Measurements from ENCODE around the gene FBXL20.

FBXL20 gene

DNA sequence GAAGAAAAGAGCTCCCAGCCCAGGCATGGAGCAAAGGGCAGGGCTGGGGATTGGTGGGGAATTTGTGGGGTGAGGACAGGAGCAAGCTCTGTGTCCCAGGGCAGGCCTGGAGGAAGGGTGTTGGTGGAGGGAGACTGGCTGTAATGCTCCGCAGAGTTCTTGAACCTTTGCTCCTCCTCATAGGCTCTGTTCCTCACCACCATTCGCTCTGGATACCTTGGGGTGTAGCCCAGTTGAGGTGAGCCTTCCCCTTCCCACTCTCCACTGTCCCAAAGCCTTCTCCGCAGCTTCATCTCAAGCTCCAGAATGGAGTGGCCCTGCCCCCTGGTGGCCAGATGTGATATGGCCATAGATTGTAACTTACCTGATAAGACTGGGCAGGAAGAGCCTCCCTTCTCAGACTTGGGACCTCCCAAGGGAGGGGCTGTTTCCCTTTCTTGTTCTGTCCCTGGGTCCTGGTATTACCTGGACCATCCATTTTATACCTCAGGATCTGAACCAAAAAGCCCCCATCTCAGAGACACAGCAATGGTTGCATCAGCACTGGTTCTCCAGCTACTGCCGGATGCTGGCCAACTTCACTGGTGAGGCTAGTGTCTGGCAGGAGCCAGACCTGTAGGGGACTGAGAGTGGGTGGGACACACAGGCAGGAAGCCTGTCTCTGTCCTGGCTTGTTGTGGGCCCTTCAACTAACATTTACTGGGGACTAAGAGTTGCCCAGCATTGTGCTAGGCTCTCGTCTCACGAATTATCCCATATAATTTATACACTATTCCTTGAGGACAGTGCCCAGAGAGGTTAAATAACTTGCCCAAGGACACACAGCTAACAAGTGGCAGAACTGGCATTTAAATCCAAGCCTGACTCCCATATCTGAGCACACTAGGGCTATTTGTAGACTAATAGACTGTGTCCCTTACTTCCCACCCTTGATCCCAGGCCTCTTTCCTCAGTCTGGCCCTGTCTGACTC is 156.5 kb downstream of the FBXL20 start:
- DNase-seq = no peak

DNA sequence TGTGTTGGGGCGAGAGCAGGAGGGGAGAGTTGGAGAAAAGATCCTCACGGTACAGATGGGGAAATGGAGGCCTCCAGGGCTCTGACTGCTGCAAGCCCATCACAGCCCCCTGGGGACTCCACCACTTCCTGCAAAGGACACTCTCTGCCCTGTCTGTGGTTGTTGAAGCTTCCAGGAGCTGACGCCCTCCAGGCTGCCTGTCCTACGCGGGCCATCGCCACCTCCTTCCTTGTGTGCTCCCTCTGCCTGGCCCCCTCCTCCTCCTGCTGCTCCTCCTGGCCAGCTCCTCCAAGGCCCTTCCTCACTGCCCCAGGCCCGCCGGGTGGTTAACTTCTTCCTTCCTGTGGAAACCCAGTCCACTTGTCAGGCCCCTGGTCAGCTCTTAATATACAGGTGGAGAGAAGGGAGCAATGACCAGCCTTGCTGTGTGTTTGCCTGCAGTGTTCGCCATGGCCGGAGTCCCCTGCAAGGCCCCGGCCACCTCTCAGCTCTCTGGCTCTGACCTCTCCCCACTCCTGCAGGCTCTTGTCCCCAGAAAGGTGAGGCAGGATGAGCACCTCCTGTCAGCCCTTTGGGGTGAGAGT is 157.3 kb downstream of the FBXL20 start:
- DNase-seq = no peak

DNA sequence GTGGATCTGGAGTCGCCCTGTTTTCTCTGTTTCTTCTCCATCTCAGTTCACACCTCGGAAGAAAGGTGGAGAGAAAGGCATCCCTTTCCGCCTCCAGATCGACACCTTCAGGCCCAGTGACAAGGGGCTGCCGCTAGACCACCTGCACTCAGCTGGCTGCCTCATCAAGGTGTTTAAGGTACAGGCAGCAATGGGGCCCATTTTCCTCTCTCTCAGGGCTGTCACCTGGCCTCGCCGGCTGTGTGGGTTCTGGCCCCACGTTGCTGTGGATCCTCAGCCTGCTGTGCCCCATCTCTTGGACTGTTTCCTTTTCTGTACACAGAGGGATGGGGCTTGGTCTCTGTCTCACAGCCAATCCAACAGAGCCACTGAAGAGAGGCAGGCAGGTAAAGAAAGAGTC is 158.3 kb downstream of the FBXL20 start:
- no peak for DNase-seq

DNA sequence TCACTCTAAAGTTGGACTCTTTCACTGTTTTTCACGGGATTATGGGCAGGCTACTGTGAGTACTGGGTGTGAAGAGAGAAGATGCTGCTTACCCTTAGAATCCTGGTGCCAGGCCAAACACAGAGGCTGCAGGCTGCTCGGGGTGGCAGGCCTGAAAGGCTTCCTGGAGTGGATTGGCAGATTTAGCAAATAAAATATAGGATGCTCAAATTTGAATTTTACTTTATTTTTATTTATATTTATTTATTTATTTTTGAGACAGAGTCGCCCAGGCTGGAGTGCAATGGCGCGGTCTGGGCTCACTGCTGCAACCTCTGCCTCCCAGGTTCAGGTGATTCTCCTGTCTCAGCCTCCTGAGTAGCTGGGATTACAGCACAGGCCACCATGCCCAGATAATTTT is 160.8 kb downstream of the FBXL20 start:
- no peak for DNase-seq

DNA sequence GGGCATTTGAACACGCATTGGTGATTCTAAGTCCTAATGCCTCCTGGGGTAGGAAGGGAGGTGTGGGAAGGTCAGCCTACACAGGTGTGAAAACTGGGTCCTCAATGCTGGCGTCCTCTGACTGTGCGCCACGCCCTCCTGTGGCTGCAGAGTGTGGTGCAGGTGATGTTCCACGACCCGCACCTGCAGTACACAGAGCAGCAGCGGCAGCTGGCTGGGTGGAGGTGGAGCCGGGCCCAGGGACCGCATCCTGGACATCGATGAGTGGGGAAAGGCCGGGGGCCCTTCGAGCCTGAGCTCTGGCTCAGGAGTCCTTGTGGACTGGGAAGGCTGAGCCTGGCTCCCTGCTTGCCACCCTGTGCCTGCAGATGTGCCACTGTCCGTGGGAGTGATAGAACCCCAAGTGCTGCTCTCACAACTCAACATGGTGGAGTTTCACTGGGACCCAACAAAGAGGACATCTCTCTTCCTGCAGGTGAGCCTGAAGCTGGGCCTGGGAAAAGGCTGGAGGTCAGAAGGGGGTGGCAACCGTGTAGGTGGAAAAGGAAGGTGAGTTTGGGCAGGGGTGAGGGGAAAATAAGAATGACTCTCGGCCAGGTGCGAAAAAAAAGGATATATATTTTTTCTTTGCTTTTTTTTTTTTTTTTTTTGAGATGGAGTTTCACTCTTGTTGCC is 161.6 kb downstream of the FBXL20 start:
- no peak for DNase-seq

DNA sequence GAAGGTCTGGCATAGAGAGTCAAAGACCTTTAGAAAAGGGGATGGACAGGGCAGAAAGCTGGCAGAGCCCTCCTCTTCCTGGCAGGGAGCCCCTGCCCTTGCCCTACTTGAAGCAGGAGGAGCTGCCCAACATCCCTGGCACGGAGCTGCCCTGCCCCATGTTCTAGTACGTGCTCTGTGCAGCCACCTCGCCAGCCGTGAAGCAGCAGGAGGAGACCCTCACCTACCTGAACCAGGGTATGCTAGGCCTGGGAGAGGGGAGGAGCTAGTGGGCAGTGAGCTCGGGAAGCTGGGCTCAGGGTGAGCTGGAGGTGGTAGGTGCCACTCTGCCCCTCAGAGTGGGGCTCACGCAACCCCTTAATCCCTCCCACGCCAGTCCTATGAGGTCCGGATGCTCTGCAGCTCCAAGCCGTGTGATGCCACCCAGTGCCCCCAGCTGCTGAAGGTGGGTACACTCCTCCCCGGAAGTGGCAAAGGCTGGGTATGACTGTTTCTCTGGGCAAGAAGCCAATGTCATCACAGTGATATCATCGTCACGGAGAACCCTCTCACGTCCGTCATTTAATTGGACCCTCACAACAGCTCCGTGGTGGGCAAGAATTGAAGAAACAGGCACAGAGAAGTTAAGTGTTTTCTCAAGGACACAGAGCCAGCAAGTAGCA is 163.0 kb downstream of the FBXL20 start:
- DNase-seq = no peak

DNA sequence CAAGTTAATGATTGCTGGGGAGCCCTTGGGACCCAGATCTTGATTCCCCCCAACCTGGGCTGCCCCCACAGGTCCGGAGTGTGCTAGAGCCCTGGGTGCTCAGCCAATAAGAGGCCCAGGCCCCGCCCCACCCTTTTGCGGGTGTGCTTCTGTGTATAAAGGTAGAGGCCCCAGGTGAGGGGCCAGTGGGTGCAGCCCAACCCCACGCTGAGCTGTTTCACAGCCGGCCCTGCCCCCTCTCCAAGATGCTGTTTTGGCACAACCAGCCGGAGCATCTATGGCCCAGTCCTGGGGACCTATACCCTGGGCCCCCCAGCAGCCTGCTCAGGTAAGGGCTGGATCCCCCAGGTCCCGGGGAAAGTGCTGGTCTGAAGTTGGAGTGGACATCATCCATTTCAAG is 163.8 kb downstream of the FBXL20 start:
- DNase-seq = no peak

DNA sequence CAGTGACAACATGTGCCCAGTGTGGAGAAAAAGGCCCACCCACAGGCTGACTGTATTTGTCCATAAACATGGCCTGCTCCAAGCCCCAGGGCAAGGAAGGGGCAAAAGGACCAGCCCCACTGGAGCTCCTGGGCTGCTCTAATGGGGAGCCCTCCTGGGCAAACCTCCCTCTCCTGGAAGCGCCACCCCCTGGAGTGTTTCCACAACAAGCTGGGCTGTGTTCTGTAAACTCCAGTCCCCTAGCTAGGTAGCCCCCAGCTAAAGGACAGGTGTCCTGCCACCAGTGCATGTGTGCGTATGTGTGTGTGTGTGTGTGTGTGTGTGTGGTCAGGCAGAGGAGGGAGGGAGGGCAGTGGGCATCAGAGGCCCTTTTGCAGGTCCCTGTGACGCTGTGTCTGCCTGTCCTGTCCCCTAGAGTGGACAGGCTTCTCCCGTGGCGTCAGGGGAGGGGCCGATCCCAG is 164.4 kb downstream of the FBXL20 start:
- no peak for DNase-seq

DNA sequence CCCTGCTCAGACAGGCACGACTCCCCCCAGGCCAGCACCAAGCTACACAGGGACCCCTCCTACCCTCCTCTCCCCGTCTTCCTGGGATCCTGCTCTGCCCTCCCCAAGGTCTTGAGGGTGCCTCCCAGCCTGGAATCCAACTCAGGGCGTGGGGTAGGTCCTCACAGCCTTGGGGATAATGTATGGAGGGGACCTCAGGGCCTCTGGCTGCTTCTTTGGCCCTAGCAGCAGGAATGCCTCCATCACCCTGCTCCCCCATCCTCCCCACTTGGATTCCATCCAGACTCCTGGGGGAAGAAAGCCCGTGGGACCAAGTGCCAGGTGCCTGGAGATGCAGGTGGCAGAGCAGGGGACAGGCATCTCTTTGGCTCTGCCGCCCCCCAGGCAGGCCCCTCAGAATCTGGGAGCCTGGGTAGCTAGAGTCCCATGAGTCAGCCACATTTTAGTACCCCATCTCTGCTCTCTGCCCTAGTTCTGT is 164.9 kb downstream of the FBXL20 start:
- no peak for DNase-seq

DNA sequence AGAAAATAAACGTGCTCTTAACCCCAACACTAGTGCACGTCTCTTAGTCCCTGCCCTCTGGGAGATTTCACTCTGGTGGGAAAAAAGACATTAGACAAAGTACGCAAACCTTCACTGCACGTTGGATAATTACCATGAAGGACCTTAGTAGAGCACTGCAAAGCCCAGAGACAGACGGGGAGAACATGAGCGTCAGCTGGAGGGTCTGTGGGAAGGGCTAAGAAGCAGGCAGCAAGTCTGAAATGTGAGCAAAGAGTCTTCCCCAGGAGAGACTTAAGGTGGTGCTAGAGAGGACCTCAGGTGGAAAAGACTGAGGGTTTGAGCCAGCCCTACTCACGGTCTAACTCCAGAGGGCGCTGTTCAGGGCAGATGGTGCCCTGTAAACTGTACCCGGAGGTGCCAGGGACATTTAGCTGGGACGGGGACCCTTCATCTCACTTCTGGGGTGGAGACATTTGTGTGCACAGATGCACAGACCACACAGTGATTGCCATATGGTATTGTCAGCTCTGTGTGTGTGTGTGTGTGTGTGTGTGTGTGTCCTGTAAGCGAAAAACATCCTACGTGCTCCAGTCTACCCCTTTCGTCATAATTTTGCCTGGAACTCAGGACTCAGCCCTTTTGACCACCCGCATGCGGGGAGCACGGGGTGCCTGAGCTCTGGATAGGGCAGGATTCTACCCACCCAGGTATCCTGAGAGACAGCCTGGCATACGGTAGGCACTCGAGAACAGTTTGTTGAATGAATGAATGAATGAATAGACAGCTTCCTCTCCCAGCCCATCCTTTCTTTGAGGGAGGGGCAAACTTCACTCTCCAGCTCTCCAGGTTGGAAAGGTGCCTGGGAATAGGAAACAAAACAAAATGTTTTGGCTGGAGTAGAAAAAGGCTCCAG is 165.6 kb downstream of the FBXL20 start:
- no peak for DNase-seq

DNA sequence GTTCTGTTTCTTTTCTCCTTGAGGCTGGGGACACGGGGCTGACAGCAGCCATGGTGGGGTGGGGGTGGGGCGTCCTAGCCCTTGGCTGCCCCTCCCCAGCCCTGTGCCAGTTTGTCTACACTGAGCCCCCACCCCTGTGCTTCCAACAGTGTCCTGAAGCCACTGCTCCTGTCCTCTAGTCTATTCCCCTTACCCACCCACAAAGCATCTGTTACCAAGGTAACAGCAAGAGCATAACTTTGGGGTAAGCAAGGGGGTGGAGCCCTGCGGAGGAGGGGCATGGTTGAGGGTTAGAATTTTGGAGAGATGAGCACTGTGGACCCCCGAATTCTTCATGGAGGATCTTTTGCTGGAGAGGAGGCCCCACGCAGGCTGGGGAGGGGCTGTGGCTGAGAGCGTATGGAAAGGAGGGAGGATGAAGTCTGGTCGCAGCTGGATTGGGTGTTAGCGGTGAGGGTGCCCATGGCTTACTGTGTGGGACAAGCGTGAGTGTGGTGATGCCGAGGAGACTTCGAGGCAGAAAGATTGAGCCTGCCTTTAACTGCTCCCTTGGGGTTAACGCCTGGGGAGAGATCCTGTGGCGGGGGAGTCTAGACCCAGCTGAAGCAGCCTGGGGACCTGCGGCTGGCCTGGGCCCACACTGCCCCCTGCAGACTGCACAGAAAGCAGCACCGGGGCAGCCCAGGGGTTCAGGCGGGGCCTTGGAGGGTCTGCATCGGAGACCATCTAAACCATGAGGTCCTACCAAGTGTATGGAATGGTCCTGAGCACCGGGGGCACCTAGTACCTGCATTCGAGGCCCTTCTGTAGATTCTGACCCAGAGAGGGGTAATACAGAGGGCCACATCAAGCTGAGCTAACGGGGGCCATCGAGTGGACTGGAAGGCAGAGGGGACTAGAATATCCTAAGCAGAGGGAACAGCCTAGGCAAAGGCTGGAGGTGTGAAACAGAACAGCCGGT is 169.6 kb downstream of the FBXL20 start:
- DNase-seq = no peak

DNA sequence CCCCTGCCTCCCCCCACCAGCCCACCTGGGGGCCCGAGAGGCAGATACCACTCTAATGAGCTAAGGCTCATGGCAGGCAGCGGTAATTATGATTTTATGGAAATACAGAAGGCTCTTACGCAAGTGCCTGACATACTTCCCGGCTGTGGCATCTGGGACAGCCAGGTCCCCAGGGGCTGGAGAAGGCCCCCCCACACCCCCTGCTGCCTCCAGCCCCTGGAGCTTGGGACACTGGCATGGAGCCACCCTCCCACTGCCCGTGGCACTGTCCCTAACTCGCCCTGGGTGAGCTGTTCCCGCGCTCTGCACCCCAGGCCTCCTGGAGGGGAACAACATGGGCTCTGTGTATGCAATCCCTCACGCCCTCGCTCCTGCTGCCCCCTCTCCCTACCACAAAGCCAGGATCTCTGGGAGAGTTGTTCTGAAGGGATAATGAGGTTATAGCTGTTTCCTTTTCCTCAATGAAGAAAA is 170.3 kb downstream of the FBXL20 start:
- DNase-seq = no peak

DNA sequence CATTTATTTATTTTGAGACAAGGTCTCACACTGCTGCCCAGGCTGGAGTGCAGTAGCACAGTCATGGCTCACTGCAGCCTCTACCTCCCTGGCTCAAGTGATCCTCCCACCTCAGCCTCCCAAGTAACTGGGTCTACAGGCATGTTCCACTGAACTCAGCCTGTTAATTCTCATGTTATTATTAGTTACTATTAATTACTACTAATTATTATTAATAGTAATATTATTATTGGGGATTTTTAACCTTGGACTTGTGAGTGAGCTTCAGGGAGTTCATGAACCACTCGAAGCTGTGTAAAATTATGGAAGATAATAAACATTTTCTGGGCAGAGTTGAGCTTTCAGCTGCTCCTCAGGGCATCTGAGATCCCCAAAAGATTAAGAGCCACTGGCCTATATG is 171.1 kb downstream of the FBXL20 start:
- DNase-seq = no peak

DNA sequence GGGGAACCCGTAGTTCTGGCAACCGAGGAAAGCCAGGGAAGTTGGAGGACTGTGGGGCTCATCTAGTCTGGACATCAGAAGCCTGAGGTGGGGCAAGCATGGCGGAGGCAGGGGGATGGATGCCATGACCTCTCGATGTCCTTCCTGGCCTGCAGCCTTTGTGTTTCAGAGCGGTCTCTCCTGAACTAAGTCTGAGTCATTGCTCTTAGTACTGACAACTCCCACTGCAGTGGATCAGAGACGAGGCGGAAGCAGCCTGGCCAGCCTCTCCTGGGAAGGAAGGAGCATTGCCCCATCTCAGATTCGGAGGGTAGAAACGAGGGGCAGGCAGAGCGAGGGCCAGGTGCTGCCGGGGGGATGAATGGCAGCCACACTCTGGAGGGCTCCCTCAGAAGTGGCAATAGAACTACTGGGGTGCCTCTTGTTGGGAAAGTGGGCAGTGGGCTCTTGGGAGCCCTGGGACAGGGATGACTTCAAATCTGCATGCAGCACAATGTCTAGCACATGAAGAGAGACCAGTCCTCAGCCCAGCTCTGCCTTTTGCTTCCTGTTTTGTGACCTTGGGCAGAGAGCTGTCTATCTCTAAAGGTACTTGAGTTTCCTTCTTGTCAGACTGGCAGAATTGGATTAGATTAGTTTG is 172.0 kb downstream of the FBXL20 start:
- no peak for DNase-seq

DNA sequence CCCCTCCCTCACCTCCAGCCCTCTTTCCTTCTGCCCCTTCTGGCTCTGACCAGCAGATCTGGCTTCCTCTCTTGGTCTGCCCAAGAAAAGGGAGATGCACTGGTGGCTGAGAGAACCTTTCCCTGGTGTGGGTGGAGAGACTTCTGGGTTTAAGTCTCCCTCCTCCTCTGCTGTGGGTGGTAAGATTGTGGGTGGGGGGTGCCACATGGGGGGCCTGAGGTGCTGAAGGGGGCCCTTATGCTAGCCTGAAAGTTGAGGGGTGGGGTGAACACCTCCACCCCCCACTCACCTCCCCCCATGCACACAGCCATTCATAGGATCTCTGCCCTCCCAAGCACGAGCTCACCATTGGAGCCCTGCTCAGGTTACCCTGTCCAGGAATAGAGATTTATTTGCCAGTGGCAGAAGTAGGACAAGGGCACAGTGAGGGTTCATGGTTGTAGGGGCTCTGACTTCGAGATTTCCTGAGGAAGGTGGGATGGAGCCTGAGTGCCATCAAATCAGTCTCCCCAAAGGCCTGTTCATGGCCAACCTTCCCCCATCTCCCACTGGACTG is 174.0 kb downstream of the FBXL20 start:
- no peak for DNase-seq

DNA sequence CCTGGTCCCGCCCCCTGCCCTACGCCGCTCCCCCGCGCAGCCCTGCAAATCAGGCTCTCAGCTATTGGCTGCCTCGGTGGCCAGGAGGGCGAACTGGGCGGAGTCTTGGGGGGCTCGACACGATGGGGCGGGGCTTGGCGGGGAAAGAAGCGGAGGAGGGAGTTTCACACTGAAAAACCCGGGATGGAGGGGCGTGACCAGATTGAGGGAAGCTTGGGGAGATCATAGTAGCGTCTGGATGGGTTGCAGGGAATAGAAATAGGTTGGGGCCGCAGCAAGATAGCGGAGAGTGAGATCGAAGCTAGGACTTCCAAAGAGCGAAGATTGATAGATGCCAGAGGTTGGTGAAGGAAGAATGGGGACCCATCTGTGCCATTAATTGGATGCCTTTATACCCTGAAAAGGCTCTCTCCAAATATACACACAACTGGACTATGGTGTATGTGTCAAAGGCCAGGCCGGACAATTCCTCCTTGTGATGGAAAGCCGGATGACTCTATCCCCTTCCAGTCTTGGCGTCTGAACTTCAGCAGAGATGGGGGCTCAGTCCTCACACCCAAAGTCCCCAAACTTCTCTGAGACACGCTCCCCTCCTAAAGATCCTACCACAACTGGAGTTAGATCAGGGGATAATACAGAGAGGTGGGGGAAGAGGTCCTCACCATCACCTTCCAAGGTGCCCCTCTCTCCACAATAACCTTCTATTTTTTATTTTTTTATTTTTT is 175.3 kb downstream of the FBXL20 start:
- DNase-seq = no peak

DNA sequence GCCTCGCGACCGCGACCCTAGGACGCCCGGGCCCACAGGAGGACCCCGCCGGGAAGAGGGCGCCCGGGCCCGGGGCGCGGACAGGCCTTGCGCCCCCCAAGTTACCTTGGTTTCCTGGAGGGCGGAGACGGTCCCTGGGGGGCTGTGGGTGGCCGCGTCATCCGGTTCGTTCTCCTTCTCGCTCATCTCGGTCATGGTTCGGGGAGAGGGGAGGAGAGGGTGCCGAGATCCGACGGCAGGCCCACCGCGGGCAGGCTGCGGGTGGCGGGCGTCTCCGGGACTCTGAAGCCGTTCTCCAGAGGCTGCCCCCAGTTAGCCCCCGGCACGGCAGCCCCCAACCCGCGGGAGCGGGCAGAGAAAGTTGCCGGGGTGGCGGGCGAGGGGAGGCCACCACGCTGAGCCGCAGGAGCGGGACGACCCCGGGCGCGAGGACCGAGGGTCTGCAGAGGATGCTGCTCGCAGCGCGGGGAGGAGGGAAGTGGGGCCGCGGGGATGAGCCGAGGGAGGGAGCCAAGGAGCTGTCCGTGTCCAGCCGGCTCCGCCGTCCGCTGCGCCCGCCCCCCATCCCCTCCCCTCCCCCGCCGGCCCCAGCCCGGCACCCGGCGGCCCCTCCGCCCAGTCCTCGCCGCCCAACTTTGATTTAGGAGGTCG is 176.0 kb downstream of the FBXL20 start, which contains the start of gene STAC2:
Gene STAC2 (minus strand): TSS at position 638 of the 651 bp plus-strand sequence. CDS start 443 bp downstream, at position 195.
- no peak for DNase-seq

DNA sequence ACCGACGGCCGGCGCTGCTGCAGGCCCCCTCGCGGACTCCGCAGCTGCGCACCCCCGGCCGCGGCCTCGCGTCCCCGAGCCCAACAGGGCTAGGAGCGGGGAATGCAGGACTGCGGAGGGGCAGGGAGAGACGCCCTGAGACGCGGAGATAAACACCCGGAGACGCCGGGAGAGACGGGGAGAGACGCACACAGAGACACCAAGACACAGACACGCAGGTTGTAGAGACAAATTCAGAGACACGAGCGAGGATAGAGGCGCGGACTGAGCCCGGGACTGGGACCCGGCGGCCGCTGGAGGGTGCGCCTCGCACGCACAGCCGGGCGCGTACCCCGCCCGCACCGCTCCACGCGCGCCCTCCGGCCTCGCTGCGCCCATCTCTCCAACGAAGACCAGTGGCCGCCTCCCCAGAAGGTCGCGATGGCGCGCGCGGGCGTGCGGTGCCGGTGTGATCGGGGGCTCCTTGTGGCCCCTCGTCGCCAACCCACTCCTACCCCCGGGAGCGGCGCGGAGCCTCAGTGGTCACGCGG is 176.6 kb downstream of the FBXL20 start:
- no peak for DNase-seq

Data from cortex of kidney (tissue), 1 donor.